Effector memory CD4-positive, alpha-beta T cell (primary cell): ENCODE measurements around the gene MUCL3.

Experiments used
- DNase-seq, 3 donors: peaks; one replicate each; pipeline ENCODE4 v3.0.0-alpha.2; 2020
- H3K27ac ChIP-seq: 2 replicates; pipeline ENCODE4 v1.7.0; 2013; ENCODE audit warnings: mild to moderate bottlenecking, low read length, moderate library complexity; ENCODE audit not compliant: insufficient read depth, poor library complexity, severe bottlenecking
- H3K27me3 ChIP-seq: replicated peaks from 2 replicates; pipeline ENCODE4 v1.7.0; 2013; ENCODE audit warnings: mild to moderate bottlenecking, low read length; ENCODE audit not compliant: insufficient read depth, control insufficient read depth, poor library complexity, severe bottlenecking
- H3K36me3 ChIP-seq: 2 replicates; pipeline ENCODE4 v1.7.0; 2013; ENCODE audit warnings: mild to moderate bottlenecking, low read length, moderate library complexity; ENCODE audit not compliant: control insufficient read depth, insufficient read depth
- H3K4me1 ChIP-seq: 2 replicates; pipeline ENCODE4 v1.7.0; 2013; ENCODE audit warnings: low read length, mild to moderate bottlenecking; ENCODE audit not compliant: control insufficient read depth, insufficient read depth, poor library complexity, severe bottlenecking
- H3K4me3 ChIP-seq: 2 replicates; pipeline ENCODE4 v1.7.0; 2013; ENCODE audit warnings: low read length, low read depth, mild to moderate bottlenecking; ENCODE audit not compliant: insufficient read depth, poor library complexity, severe bottlenecking
- H3K9me3 ChIP-seq: 2 replicates; pipeline ENCODE4 v1.7.0; 2013; ENCODE audit warnings: mild to moderate bottlenecking, low read length, moderate library complexity; ENCODE audit not compliant: control insufficient read depth

MUCL3 gene

GRCh38 chr6:30938730-30939129 lies 2.0 kb upstream of the MUCL3 start:
- Histone ChIP-seq H3K27me3 (peaks cover 12% of the 10 kb centered on the region), H3K4me1 (no peaks in the 10 kb centered on the region), H3K9me3 (no peaks in the 10 kb centered on the region), H3K36me3 (no peaks in the 10 kb centered on the region), H3K4me3 (no peak overlapping the region), H3K27ac (no peak overlapping the region)
- no peak for DNase-seq

- no peak overlapping the region for H3K27ac ChIP-seq
- H3K4me1 ChIP-seq, result no peaks in the 10 kb centered on the region
- no peak overlapping the region for H3K4me3 ChIP-seq
- no peak for DNase-seq
- H3K36me3 ChIP-seq, result no peaks in the 10 kb centered on the region
- H3K27me3 ChIP-seq, result peaks cover 14% of the 10 kb centered on the region
- H3K9me3 ChIP-seq, result no peaks in the 10 kb centered on the region
Measured at GRCh38 chr6:30939473-30939872, 1.3 kb upstream of the MUCL3 start.

- no peaks in the 10 kb centered on the region for H3K4me1 ChIP-seq
- H3K9me3 ChIP-seq, result no peaks in the 10 kb centered on the region
- H3K27ac ChIP-seq, result no peak overlapping the region
- H3K27me3 ChIP-seq, result peaks cover 14% of the 10 kb centered on the region
- H3K36me3 ChIP-seq, result no peaks in the 10 kb centered on the region
- H3K4me3 ChIP-seq, result no peak overlapping the region
- no peak for DNase-seq
Measured at GRCh38 chr6:30942338-30943060, 1.7 kb downstream of the MUCL3 start.

- H3K4me3 ChIP-seq, result no peak overlapping the region
- no peaks in the 10 kb centered on the region for H3K9me3 ChIP-seq
- no peak overlapping the region for H3K27ac ChIP-seq
- H3K27me3 ChIP-seq, result peaks cover 14% of the 10 kb centered on the region
- no peaks in the 10 kb centered on the region for H3K36me3 ChIP-seq
- no peak for DNase-seq
- no peaks in the 10 kb centered on the region for H3K4me1 ChIP-seq
Measured at GRCh38 chr6:30944051-30944450, 3.3 kb downstream of the MUCL3 start.

- Histone ChIP-seq H3K27me3 (peaks cover 14% of the 10 kb centered on the region), H3K27ac (no peak overlapping the region), H3K9me3 (no peaks in the 10 kb centered on the region), H3K4me3 (no peak overlapping the region), H3K36me3 (no peaks in the 10 kb centered on the region), H3K4me1 (no peaks in the 10 kb centered on the region)
- no peak for DNase-seq
Measured at GRCh38 chr6:30945281-30945680, 4.5 kb downstream of the MUCL3 start.

DNA sequence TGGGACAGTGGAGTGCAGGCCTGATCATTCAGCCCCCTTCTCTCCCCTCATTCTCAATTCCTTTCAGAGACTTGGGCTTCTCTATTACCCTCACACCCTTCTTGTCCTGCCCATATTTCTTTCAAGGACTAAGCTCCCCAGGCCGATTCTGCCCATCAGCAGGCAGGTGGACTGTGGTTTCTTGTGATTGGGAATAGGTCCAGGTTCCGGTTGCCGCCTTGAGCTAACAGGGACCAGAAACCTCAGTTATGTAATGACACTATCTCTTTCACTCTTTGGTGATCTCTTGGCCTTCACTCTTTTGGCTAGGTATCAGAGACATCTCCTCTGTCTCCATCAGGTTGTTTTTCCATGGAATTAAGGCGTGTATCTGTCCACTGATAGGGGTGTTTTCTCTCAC lies 6.5 kb downstream of the MUCL3 start:
- Histone ChIP-seq H3K4me3 (no peak overlapping the region), H3K9me3 (no peaks in the 10 kb centered on the region), H3K27ac (no peak overlapping the region), H3K36me3 (no peaks in the 10 kb centered on the region), H3K4me1 (no peaks in the 10 kb centered on the region), H3K27me3 (peaks cover 8% of the 10 kb centered on the region)
- DNase-seq, result no peak

GRCh38 chr6:30948811-30949210 lies 8.0 kb downstream of the MUCL3 start:
- Histone ChIP-seq H3K9me3 (no peaks in the 10 kb centered on the region), H3K36me3 (no peaks in the 10 kb centered on the region), H3K27me3 (peaks cover under 1% of the 10 kb centered on the region), H3K4me3 (no peak overlapping the region), H3K4me1 (no peaks in the 10 kb centered on the region), H3K27ac (no peak overlapping the region)
- DNase-seq, result no peak

DNA sequence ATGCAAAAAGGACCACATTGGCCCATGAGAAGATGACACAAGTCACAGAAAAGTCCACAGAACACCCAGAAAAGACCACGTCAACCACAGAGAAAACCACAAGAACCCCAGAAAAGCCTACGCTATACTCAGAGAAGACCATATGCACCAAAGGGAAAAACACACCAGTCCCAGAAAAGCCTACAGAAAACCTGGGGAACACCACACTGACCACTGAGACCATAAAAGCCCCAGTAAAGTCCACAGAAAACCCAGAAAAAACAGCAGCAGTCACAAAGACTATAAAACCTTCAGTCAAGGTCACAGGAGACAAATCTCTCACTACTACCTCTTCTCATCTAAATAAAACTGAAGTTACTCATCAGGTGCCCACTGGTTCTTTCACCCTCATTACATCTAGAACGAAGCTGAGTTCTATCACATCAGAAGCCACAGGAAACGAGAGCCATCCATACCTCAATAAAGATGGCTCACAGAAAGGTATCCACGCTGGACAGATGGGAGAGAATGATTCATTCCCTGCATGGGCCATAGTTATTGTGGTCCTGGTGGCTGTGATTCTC lies 11.2 kb downstream of the MUCL3 start:
- peaks cover 9% of the 10 kb centered on the region for H3K4me1 ChIP-seq
- no peak overlapping the region for H3K27ac ChIP-seq
- H3K27me3 ChIP-seq, result no peaks in the 10 kb centered on the region
- no peak overlapping the region for H3K4me3 ChIP-seq
- no peak for DNase-seq
- no peaks in the 10 kb centered on the region for H3K36me3 ChIP-seq
- H3K9me3 ChIP-seq, result no peaks in the 10 kb centered on the region

- Histone ChIP-seq H3K4me3 (peak overlapping the region; percentile 56), H3K9me3 (no peaks in the 10 kb centered on the region), H3K27me3 (no peaks in the 10 kb centered on the region), H3K4me1 (peaks cover 9% of the 10 kb centered on the region), H3K27ac (peak overlapping the region; percentile 37), H3K36me3 (no peaks in the 10 kb centered on the region)
- no peak for DNase-seq
Measured at GRCh38 chr6:30954631-30955366, 14.0 kb downstream of the MUCL3 start.
